Activated T-cell treated with anti-CD3 and anti-CD28 coated beads, Interleukin-2, amount 50 U/mL, for 72 hours (primary cell): Measurements from ENCODE around the gene ZNF232. TPM values are rescaled to one million over a fixed set of nuclear protein-coding genes. Genes with fewer than 3 reads are reported as not detected.
A peak's percentile ranks its signal among the peaks of the same experiment; 100 is the strongest.
"Not testable (repeated sequence)": the region's sequence is repeated elsewhere in the genome, so short reads cannot be mapped to it uniquely, and the experiment has no call there.

ENCODE experiments used
- ATAC-seq, 2 donors: fragments of 150-1000 bp; cut with Tn5 transposase; replicated peaks in 1 of 2; 2 replicates each; pipeline ENCODE4 v1.10.0; 2021; ENCODE audit warnings: moderate library complexity in 2 of 2, mild to moderate bottlenecking in 1 of 2
- DNase-seq, 2 donors: peaks; one replicate each; pipeline ENCODE4 v3.0.0; 2021 to 2022; ENCODE audit warnings: mixed read lengths in 1 of 2
- H3K27ac Mint-ChIP-seq: one replicate; pipeline ENCODE4 v1.8.0; 2022; ENCODE audit warnings: mild to moderate bottlenecking, moderate library complexity, mixed read lengths
- H3K27me3 Mint-ChIP-seq: one replicate; pipeline ENCODE4 v1.8.0; 2022; ENCODE audit warnings: low read depth, mixed read lengths
- H3K36me3 Mint-ChIP-seq, 2 donors: one replicate each; pipeline ENCODE4 v1.8.0; 2022; ENCODE audit warnings: mixed read lengths in 2 of 2, mild to moderate bottlenecking in 1 of 2; ENCODE audit not compliant: insufficient read depth in 2 of 2
- H3K4me1 Mint-ChIP-seq: one replicate; pipeline ENCODE4 v1.8.0; 2022; ENCODE audit warnings: low read depth, mixed read lengths
- H3K4me3 Mint-ChIP-seq, 2 donors: one replicate each; pipeline ENCODE4 v1.8.0; 2022; ENCODE audit warnings: mild to moderate bottlenecking in 2 of 2, mixed read lengths in 2 of 2, moderate library complexity in 2 of 2
- H3K9me3 Mint-ChIP-seq, 2 donors: one replicate each; pipeline ENCODE4 v1.8.0; 2022; ENCODE audit warnings: mixed read lengths in 2 of 2
- total RNA-seq, 2 donors: library from RNA; stranded (reverse); gene quantifications; one replicate each; pipeline ENCODE4 v1.2.3, GENCODE V29; 2022

The ZNF232 gene
- total RNA-seq, 2 donors from 2014 or later = 10.4 to 15.7 TPM

- H3K9me3 Mint-ChIP-seq, H3K4me3 Mint-ChIP-seq, ATAC-seq, H3K27ac Mint-ChIP-seq, H3K36me3 Mint-ChIP-seq, DNase-seq, H3K4me1 Mint-ChIP-seq: not testable (repeated sequence)
- peaks cover 46% of the 10 kb centered on the region for H3K27me3 Mint-ChIP-seq
Observed at GRCh38 chr17:5124896-5125295, 13.2 kb upstream of the ZNF232 start.

- peaks cover 46% of the 10 kb centered on the region for H3K27me3 Mint-ChIP-seq
- not testable (repeated sequence) for H3K4me1 Mint-ChIP-seq, ATAC-seq, H3K9me3 Mint-ChIP-seq, H3K36me3 Mint-ChIP-seq, H3K27ac Mint-ChIP-seq, DNase-seq
- peak overlapping the region in 1 of 2 donors; percentile 8 for H3K4me3 Mint-ChIP-seq
Observed at GRCh38 chr17:5124125-5124760, 12.6 kb upstream of the ZNF232 start.

GRCh38 chr17:5123343-5124124, 11.9 kb upstream of the ZNF232 start:
- H3K27ac Mint-ChIP-seq = no peak overlapping the region
- no peaks in the 10 kb centered on the region for H3K36me3 Mint-ChIP-seq
- peaks cover 47% of the 10 kb centered on the region for H3K27me3 Mint-ChIP-seq
- no peak for DNase-seq
- no peak for ATAC-seq
- no peaks in the 10 kb centered on the region for H3K9me3 Mint-ChIP-seq
- peak overlapping the region in 1 of 2 donors; percentile 8 for H3K4me3 Mint-ChIP-seq
- no peaks in the 10 kb centered on the region for H3K4me1 Mint-ChIP-seq

- Mint-ChIP-seq H3K36me3 (no peaks in the 10 kb centered on the region), H3K27me3 (peaks cover 55% of the 10 kb centered on the region), H3K9me3 (no peaks in the 10 kb centered on the region), H3K27ac (no peak overlapping the region), H3K4me1 (no peaks in the 10 kb centered on the region), H3K4me3 (peak overlapping the region; percentile 51 to 57)
- ATAC-seq = peak; percentile 50 to 59
- peak; percentile 16 to 21 for DNase-seq
Observed at GRCh38 chr17:5122586-5123342, 11.1 kb upstream of the ZNF232 start.

- DNase-seq, H3K36me3 Mint-ChIP-seq, ATAC-seq, H3K4me1 Mint-ChIP-seq, H3K27ac Mint-ChIP-seq, H3K9me3 Mint-ChIP-seq: not testable (repeated sequence)
- H3K4me3 Mint-ChIP-seq = peak overlapping the region in 1 of 2 donors; percentile 2
- peaks cover 57% of the 10 kb centered on the region for H3K27me3 Mint-ChIP-seq
Observed at GRCh38 chr17:5122056-5122455, 10.4 kb upstream of the ZNF232 start.

GRCh38 chr17:5121186-5121841, 9.6 kb upstream of the ZNF232 start:
- H3K4me3 Mint-ChIP-seq = peak overlapping the region; percentile 2 to 20
- no peaks in the 10 kb centered on the region for H3K9me3 Mint-ChIP-seq
- peaks cover 59% of the 10 kb centered on the region for H3K27me3 Mint-ChIP-seq

GRCh38 chr17:5120436-5121185, 8.9 kb upstream of the ZNF232 start:
- DNase-seq, H3K9me3 Mint-ChIP-seq, H3K4me3 Mint-ChIP-seq, H3K4me1 Mint-ChIP-seq, ATAC-seq, H3K36me3 Mint-ChIP-seq, H3K27ac Mint-ChIP-seq: not testable (repeated sequence)
- peaks cover 56% of the 10 kb centered on the region for H3K27me3 Mint-ChIP-seq

More at GRCh38 chr17:5121186-5121841, 9.6 kb upstream of the ZNF232 start:
- H3K36me3 Mint-ChIP-seq = no peaks in the 10 kb centered on the region
- no peak for DNase-seq
- H3K27ac Mint-ChIP-seq = no peak overlapping the region
- H3K4me1 Mint-ChIP-seq = no peaks in the 10 kb centered on the region
- ATAC-seq = no peak

GRCh38 chr17:5120036-5120435, 8.4 kb upstream of the ZNF232 start:
- Mint-ChIP-seq H3K4me1 (no peaks in the 10 kb centered on the region), H3K27me3 (peaks cover 60% of the 10 kb centered on the region), H3K9me3 (no peaks in the 10 kb centered on the region), H3K4me3 (no peak overlapping the region), H3K36me3 (no peaks in the 10 kb centered on the region), H3K27ac (no peak overlapping the region)
- ATAC-seq = no peak
- DNase-seq = no peak

GRCh38 chr17:5118219-5118618, 6.5 kb upstream of the ZNF232 start:
- Mint-ChIP-seq H3K4me3 (no peak overlapping the region), H3K9me3 (no peaks in the 10 kb centered on the region), H3K27ac (no peak overlapping the region), H3K36me3 (peaks cover 0 to 9% of the 10 kb centered on the region in 2 donors), H3K27me3 (peaks cover 56% of the 10 kb centered on the region), H3K4me1 (peaks cover 2% of the 10 kb centered on the region)
- DNase-seq (no peak), ATAC-seq (no peak)

GRCh38 chr17:5115673-5116651, 4.3 kb upstream of the ZNF232 start, which contains the start of gene USP6:
TSS of gene USP6 (plus strand) at chr17:5116032. CDS start at chr17:5130368, 14,336 bp downstream.
- Mint-ChIP-seq H3K4me3 (peak within 1 kb of the TSS in 1 of 2 donors; percentile 21), H3K9me3 (no peaks in the 10 kb centered on the region), H3K27ac (no peak within 1 kb of the TSS), H3K36me3 (peaks cover under 1 to 9% of the 10 kb centered on the region in 2 donors), H3K4me1 (peaks cover 13% of the 10 kb centered on the region), H3K27me3 (peaks cover 39% of the 10 kb centered on the region)
- DNase-seq (no peak), ATAC-seq (no peak)

- H3K36me3 Mint-ChIP-seq = peaks cover 18 to 50% of the 10 kb centered on the region in 2 donors
- H3K9me3 Mint-ChIP-seq = peaks cover 1 to 4% of the 10 kb centered on the region in 2 donors
- DNase-seq (peak in 1 of 2 donors; percentile 13), ATAC-seq (no peak)
- H3K27ac Mint-ChIP-seq = peak overlapping the region; percentile 17
- H3K27me3 Mint-ChIP-seq = peaks cover 13% of the 10 kb centered on the region
- peak overlapping the region; percentile 88 to 96 for H3K4me3 Mint-ChIP-seq
- H3K4me1 Mint-ChIP-seq = peaks cover 30% of the 10 kb centered on the region
Observed at GRCh38 chr17:5110816-5111215, 862 bp downstream of the ZNF232 start.
